Astrocyte (in vitro differentiated cells and primary cell): ENCODE data around the gene COQ10A. TPM values are rescaled to one million over a fixed set of nuclear protein-coding genes. Genes with fewer than 3 reads are reported as not detected.
A peak's percentile ranks its signal among the peaks of the same experiment; 100 is the strongest.

Experiments used
- DNase-seq: peaks from one replicate; pipeline ENCODE4 v3.0.0-alpha.2; 2010; ENCODE audit warnings: low read depth
- FAIRE-seq: peaks from 2 replicates; lab custom pipeline; 2011; peaks lifted over from hg19 to GRCh38; lab: Jason Lieb, UNC
- H2AFZ ChIP-seq: 2 replicates; pipeline ENCODE4 v1.6.0; 2012; ENCODE audit warnings: low read depth, low read length, inconsistent platforms
- H3K27ac ChIP-seq: 2 replicates; pipeline ENCODE4 v1.5.1; 2011; ENCODE audit warnings: low read depth, low read length, inconsistent platforms
- H3K27me3 ChIP-seq: 2 replicates; pipeline ENCODE4 v1.6.0; 2011; ENCODE audit warnings: low read length, inconsistent platforms; ENCODE audit not compliant: insufficient read depth
- H3K36me3 ChIP-seq: 2 replicates; pipeline ENCODE4 v1.5.1; 2011; ENCODE audit warnings: low read length, inconsistent platforms; ENCODE audit not compliant: insufficient read depth
- H3K4me1 ChIP-seq: 2 replicates; pipeline ENCODE4 v1.5.1; 2011; ENCODE audit warnings: low read length, inconsistent platforms; ENCODE audit not compliant: insufficient read depth
- H3K4me2 ChIP-seq: 2 replicates; pipeline ENCODE4 v1.6.0; 2012; ENCODE audit warnings: low read length, inconsistent platforms
- H3K4me3 ChIP-seq: 2 replicates; pipeline ENCODE4 v1.5.1; 2011; ENCODE audit warnings: low read depth, mild to moderate bottlenecking, low read length, inconsistent platforms; ENCODE audit not compliant: insufficient read depth
- H3K79me2 ChIP-seq: 2 replicates; pipeline ENCODE4 v1.6.0; 2012; ENCODE audit warnings: mild to moderate bottlenecking, low read length, inconsistent platforms; ENCODE audit not compliant: insufficient read depth
- H3K9ac ChIP-seq: 2 replicates; pipeline ENCODE4 v1.6.0; 2012; ENCODE audit warnings: mild to moderate bottlenecking, low read length, inconsistent platforms
- H3K9me3 ChIP-seq: 2 replicates; pipeline ENCODE4 v1.5.1; 2012; ENCODE audit warnings: low read depth, mild to moderate bottlenecking, low read length, inconsistent platforms; ENCODE audit not compliant: insufficient read depth
- H4K20me1 ChIP-seq: 2 replicates; pipeline ENCODE4 v1.6.0; 2012; ENCODE audit warnings: low read length, inconsistent platforms; ENCODE audit not compliant: insufficient read depth
- H3K27ac Mint-ChIP-seq: one replicate; pipeline ENCODE4 v1.8.0; 2021; ENCODE audit warnings: mild to moderate bottlenecking, mixed read lengths; ENCODE audit not compliant: unreplicated experiment
- H3K27me3 Mint-ChIP-seq: one replicate; pipeline ENCODE4 v1.8.0; 2021; ENCODE audit warnings: low read depth, mixed read lengths; ENCODE audit not compliant: unreplicated experiment
- H3K36me3 Mint-ChIP-seq: one replicate; pipeline ENCODE4 v1.8.0; 2021; ENCODE audit warnings: low read depth, mixed read lengths; ENCODE audit not compliant: unreplicated experiment
- H3K4me1 Mint-ChIP-seq: one replicate; pipeline ENCODE4 v1.8.0; 2021; ENCODE audit warnings: low read depth, mixed read lengths; ENCODE audit not compliant: unreplicated experiment
- H3K4me3 Mint-ChIP-seq: one replicate; pipeline ENCODE4 v1.8.0; 2021; ENCODE audit warnings: mild to moderate bottlenecking, moderate library complexity, mixed read lengths; ENCODE audit not compliant: unreplicated experiment
- H3K9me3 Mint-ChIP-seq: one replicate; pipeline ENCODE4 v1.8.0; 2021; ENCODE audit warnings: mild to moderate bottlenecking, mixed read lengths; ENCODE audit not compliant: unreplicated experiment
- CTCF ChIP-seq: IDR thresholded peaks from 2 replicates; pipeline ENCODE4 v1.5.1; 2011; ENCODE audit warnings: low read depth, mild to moderate bottlenecking, inconsistent platforms, low read length, moderate library complexity; ENCODE audit not compliant: insufficient read depth
- EZH2 ChIP-seq: IDR thresholded peaks from 2 replicates; pipeline ENCODE4 v1.6.1; 2012; ENCODE audit warnings: mild to moderate bottlenecking, low read length, inconsistent platforms; ENCODE audit not compliant: insufficient read depth
- total RNA-seq: library from RNA; stranded (reverse); gene quantifications from 2 replicates; pipeline ENCODE4 v1.2.1, GENCODE V29; 2021

COQ10A gene
- total RNA-seq, 1 donor from 2014 or later: 9.3 TPM

GRCh38 chr12:56258068-56258819, 8.5 kb upstream of the COQ10A start, which contains the start of gene ANKRD52:
Gene ANKRD52 (minus strand): TSS chr12:56258384. CDS start chr12:56258269, 115 bp downstream.
- Histone ChIP-seq H3K4me1 (peaks cover 35% of the 10 kb centered on the region), H3K4me3 (peak within 1 kb of the TSS; percentile 94), H3K9ac (peak within 1 kb of the TSS; percentile 95), H3K4me2 (peak within 1 kb of the TSS; percentile 99), H3K27me3 (no peaks in the 10 kb centered on the region), H4K20me1 (peaks cover 41% of the 10 kb centered on the region), H3K27ac (peak within 1 kb of the TSS; percentile 80), H2AFZ (peak within 1 kb of the TSS; percentile 97), H3K9me3 (no peaks in the 10 kb centered on the region), H3K79me2 (peaks cover 47% of the 10 kb centered on the region), H3K36me3 (peaks cover 26% of the 10 kb centered on the region)
- TF ChIP-seq EZH2 (no peak), CTCF (peak; percentile 24)
- no peaks in the 10 kb centered on the region for H3K27me3 Mint-ChIP-seq
- peak within 1 kb of the TSS; percentile 97 for H3K27ac Mint-ChIP-seq
- FAIRE-seq (no peak), DNase-seq (peak; percentile 66)
- H3K36me3 Mint-ChIP-seq: peaks cover 19% of the 10 kb centered on the region
- H3K9me3 Mint-ChIP-seq: no peaks in the 10 kb centered on the region
- H3K4me3 Mint-ChIP-seq: peak within 1 kb of the TSS; percentile 94
- H3K4me1 Mint-ChIP-seq: peaks cover 30% of the 10 kb centered on the region

- H3K27me3 Mint-ChIP-seq: no peaks in the 10 kb centered on the region
- peaks cover 42% of the 10 kb centered on the region for H3K79me2 ChIP-seq
- peak overlapping the region; percentile 99 for H3K4me2 ChIP-seq
- no peaks in the 10 kb centered on the region for H3K27me3 ChIP-seq
- TF ChIP-seq CTCF: no peak
- TF ChIP-seq EZH2: no peak
- peak overlapping the region; percentile 97 for H2AFZ ChIP-seq
- H3K27ac Mint-ChIP-seq: peak overlapping the region; percentile 97
- H3K4me3 Mint-ChIP-seq: peak overlapping the region; percentile 89
- DNase-seq: no peak
- H3K36me3 Mint-ChIP-seq: peaks cover 13% of the 10 kb centered on the region
- H3K9me3 ChIP-seq: no peaks in the 10 kb centered on the region
- peak overlapping the region; percentile 95 for H3K9ac ChIP-seq
- no peak for FAIRE-seq
- peaks cover 35% of the 10 kb centered on the region for H3K4me1 ChIP-seq
- H3K4me3 ChIP-seq: peak overlapping the region; percentile 94
- peaks cover 30% of the 10 kb centered on the region for H3K4me1 Mint-ChIP-seq
- peak overlapping the region; percentile 80 for H3K27ac ChIP-seq
- no peaks in the 10 kb centered on the region for H3K9me3 Mint-ChIP-seq
- peaks cover 35% of the 10 kb centered on the region for H4K20me1 ChIP-seq
- H3K36me3 ChIP-seq: peaks cover 20% of the 10 kb centered on the region
Measured at GRCh38 chr12:56258820-56259183, 7.9 kb upstream of the COQ10A start.

- no peak for TF ChIP-seq CTCF
- no peak overlapping the region for H2AFZ ChIP-seq
- H3K9ac ChIP-seq: no peak overlapping the region
- peak overlapping the region; percentile 73 for H3K27ac Mint-ChIP-seq
- no peak overlapping the region for H3K27ac ChIP-seq
- FAIRE-seq (no peak), DNase-seq (no peak)
- H3K36me3 ChIP-seq: peaks cover 7% of the 10 kb centered on the region
- peaks cover 27% of the 10 kb centered on the region for H3K79me2 ChIP-seq
- H3K27me3 Mint-ChIP-seq: no peaks in the 10 kb centered on the region
- no peak overlapping the region for H3K4me2 ChIP-seq
- H3K4me1 Mint-ChIP-seq: peaks cover 30% of the 10 kb centered on the region
- H3K9me3 Mint-ChIP-seq: no peaks in the 10 kb centered on the region
- H3K9me3 ChIP-seq: no peaks in the 10 kb centered on the region
- peaks cover 35% of the 10 kb centered on the region for H3K4me1 ChIP-seq
- H3K4me3 ChIP-seq: no peak overlapping the region
- no peak overlapping the region for H3K4me3 Mint-ChIP-seq
- H3K36me3 Mint-ChIP-seq: peaks cover 2% of the 10 kb centered on the region
- H3K27me3 ChIP-seq: no peaks in the 10 kb centered on the region
- peaks cover 20% of the 10 kb centered on the region for H4K20me1 ChIP-seq
Measured at GRCh38 chr12:56260380-56260779, 6.4 kb upstream of the COQ10A start.
